ENCODE results near the gene SPATA32. TPM values are rescaled to one million over a fixed set of nuclear protein-coding genes. Genes with fewer than 3 reads are reported as not detected.
A peak's percentile ranks its signal among the peaks of the same experiment; 100 is the strongest.

Gene SPATA32
- total and polyA plus RNA-seq, 7 donors: 0.11 TPM; not detected in 6

DNA sequence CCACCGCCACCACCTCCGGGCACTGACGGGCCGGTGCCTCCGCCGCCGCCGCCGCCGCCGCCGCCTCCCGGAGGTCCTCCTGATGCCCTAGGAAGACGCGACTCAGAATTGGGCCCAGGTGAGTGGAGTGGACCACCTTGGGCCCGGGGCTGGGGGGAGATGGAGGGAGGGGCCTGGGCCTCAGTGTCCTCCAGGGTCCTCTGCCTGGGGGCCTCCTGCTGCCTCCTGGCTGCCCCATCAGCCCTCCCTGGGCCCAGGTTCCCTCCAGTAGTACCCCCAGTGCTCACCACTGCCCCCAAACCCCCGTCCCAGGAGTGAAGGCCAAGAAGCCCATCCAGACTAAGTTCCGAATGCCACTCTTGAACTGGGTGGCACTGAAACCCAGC, 19.9 kb downstream of the SPATA32 start:
- DNase-seq (no peak), ATAC-seq (no peak)
- intact Hi-C loops (cut with DNase I): loop anchor here in 1 of 2 donors (2.0 kb wide), 1 partner anchor 17 kb away; no protein-coding TSS in a partner anchor
- Histone ChIP-seq H3K36me3 (ENCODE audit: insufficient read depth in 1 of 2, low read depth in 1 of 2) (peaks cover 0 to 7% of the 10 kb centered on the region in 2 donors), H3K4me1 (peaks cover 3% of the 10 kb centered on the region), H3K27ac (no peak overlapping the region), H3K9me3 (no peaks in the 10 kb centered on the region), H3K4me3 (no peak overlapping the region), H3K27me3 (ENCODE audit: insufficient read depth in 3 of 3, low read length in 2 of 3) (peaks cover 0 to 17% (median 2%) of the 10 kb centered on the region in 3 donors)
- 32 to 54% (median 38%) methylated on average over 9 to 18 of the region's 18 CpGs for WGBS, 3 donors
- no peak for TF ChIP-seq CTCF (IDR thresholded peaks at IDR 0.05)

DNA sequence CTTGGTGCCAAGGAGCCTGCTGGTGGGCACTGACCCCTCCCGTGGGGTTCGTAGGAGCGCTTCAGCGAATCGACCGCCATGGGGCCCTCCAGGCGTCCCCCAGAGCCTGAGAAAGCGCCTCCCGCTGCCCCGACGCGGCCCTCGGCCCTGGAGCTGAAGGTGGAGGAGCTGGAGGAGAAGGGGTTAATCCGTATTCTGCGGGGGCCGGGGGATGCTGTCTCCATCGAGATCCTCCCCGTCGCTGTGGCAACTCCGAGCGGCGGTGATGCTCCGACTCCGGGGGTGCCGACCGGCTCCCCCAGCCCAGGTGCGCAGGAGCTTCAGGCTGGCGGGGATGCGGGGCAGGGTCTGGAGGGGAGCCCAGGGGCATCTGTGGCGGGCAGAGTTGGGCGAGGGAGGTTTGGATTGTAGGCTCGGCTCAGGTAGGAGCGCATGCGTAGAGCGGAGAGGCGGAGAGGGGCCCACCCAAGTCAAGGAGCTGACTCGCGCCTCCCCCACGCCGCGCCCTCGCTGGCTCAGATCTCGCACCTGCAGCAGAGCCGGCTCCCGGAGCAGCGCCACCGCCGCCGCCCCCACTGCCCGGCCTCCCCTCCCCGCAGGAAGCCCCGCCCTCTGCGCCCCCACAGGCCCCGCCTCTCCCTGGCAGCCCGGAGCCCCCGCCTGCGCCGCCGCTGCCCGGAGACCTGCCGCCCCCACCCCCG, 20.4 kb downstream of the SPATA32 start:
- H3K4me1 ChIP-seq: no peaks in the 10 kb centered on the region
- DNase-seq (no peak), ATAC-seq (peak in 1 of 4 donors; percentile 27)
- H3K36me3 ChIP-seq (ENCODE audit: insufficient read depth in 1 of 2, low read depth in 1 of 2): peaks cover 0 to 7% of the 10 kb centered on the region in 2 donors
- H3K9me3 ChIP-seq: no peaks in the 10 kb centered on the region
- H3K4me3 ChIP-seq: no peak overlapping the region
- WGBS, 3 donors: 22 to 40% (median 26%) methylated on average over 37 to 61 of the region's 62 CpGs
- TF ChIP-seq CTCF (IDR thresholded peaks at IDR 0.05): no peak
- peaks cover 0 to 13% (median 2%) of the 10 kb centered on the region in 3 donors for H3K27me3 ChIP-seq (ENCODE audit: insufficient read depth in 3 of 3, low read length in 2 of 3)
- no peak overlapping the region for H3K27ac ChIP-seq
- intact Hi-C loops (cut with DNase I): loop anchor here in 1 of 2 donors (2.0 kb wide), 1 partner anchor 17 kb away; no protein-coding TSS in a partner anchor

DNA sequence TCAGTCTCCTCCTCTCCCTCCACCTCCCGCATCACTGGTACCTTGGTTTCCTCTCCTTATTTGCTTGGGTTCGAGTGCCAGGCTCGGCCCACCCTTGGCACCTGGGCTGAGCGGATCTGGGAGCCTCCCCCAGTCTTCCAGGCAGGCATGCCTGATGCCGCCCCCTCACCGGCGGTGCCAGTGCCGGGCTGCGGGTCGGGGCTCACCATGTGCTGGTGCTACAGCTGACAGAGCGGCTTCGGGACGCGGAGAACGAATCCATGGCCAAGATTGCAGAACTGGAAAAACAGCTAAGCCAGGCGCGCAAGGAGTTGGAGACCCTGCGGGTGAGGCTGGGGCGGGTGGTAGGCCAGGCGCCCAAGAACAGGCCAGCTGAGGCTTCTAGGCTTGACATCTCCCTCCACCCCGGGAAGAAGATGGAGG, 21.0 kb downstream of the SPATA32 start:
- DNase-seq (no peak), ATAC-seq (no peak)
- intact Hi-C loops (cut with DNase I): no loop called here
- no peaks in the 10 kb centered on the region for H3K4me1 ChIP-seq
- peaks cover 0 to 7% of the 10 kb centered on the region in 2 donors for H3K36me3 ChIP-seq (ENCODE audit: insufficient read depth in 1 of 2, low read depth in 1 of 2)
- no peak for TF ChIP-seq CTCF (IDR thresholded peaks at IDR 0.05)
- H3K27ac ChIP-seq: no peak overlapping the region
- WGBS, 3 donors: 62 to 67% (median 66%) methylated on average over 21 of the region's 21 CpGs
- H3K27me3 ChIP-seq (ENCODE audit: insufficient read depth in 3 of 3, low read length in 2 of 3): peaks cover 0 to 9% (median 2%) of the 10 kb centered on the region in 3 donors
- H3K9me3 ChIP-seq: no peaks in the 10 kb centered on the region
- no peak overlapping the region for H3K4me3 ChIP-seq

DNA sequence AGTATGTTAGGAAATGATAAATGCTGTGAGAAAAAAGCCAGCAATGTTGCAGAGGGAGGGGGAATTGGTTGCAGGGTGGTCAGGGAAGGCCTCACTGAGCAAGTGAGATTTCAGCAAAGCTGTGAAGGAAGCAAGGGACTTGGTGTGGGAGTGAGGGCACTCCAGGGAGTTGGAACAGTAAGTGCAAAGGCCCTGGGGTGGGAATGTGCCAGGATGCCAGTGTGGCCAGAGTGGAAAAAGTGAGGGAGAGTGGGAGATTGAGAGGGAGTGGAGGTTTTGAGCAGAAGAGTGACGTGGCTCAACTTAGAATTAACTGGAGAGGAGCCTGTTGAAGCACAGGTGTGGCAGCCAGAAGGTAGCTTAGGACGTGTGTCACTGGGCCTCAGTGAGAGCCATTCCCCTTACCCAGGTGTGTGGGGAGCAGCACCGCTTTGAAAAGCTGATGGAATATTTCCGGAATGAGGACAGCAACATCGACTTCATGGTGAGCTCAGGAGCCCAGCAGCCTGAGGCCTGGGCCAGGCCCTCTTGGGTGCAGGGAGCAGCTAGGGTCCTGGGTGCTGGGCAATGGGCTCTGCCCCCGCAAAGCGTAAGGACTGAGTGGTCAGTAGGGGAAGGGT, 23.6 kb downstream of the SPATA32 start:
- H3K4me1 ChIP-seq: no peaks in the 10 kb centered on the region
- no peak overlapping the region for H3K27ac ChIP-seq
- no peaks in the 10 kb centered on the region for H3K9me3 ChIP-seq
- H3K36me3 ChIP-seq (ENCODE audit: insufficient read depth in 1 of 2, low read depth in 1 of 2): no peaks in the 10 kb centered on the region
- WGBS, 3 donors: 96 to 97% (median 96%) methylated on average over 7 of the region's 7 CpGs
- H3K27me3 ChIP-seq (ENCODE audit: insufficient read depth in 3 of 3, low read length in 2 of 3): peaks cover 0 to 9% (median 2%) of the 10 kb centered on the region in 3 donors
- H3K4me3 ChIP-seq: no peak overlapping the region
- intact Hi-C loops (cut with DNase I): no loop called here
- ATAC-seq (no peak), DNase-seq (no peak)
- TF ChIP-seq CTCF (IDR thresholded peaks at IDR 0.05): no peak

Data from psoas muscle (tissue), 8 donors.